ENCODE measurements around the gene DSCAML1.

Gene DSCAML1

DNA sequence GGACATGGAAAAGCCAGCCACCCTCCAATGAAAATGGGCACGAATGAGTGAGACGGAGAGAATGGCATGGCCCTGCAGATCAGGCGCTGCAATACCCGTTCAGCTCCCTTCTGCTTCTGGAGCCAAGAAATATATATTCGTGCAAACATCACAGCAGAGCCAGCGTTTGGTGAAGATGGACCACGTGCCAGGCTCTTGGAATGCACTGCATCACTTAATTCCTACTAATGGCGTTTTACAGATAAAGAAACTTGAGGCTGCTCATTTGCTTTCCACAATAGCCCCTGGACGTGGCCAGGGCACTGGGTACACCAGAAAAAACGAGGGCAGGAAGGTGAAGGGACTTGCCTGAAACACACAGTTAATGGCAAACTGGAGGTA is 29.2 kb upstream of the DSCAML1 start:
- DNase-seq (ENCODE audit: low read depth), result no peak
- TF ChIP-seq, protein P1, sequence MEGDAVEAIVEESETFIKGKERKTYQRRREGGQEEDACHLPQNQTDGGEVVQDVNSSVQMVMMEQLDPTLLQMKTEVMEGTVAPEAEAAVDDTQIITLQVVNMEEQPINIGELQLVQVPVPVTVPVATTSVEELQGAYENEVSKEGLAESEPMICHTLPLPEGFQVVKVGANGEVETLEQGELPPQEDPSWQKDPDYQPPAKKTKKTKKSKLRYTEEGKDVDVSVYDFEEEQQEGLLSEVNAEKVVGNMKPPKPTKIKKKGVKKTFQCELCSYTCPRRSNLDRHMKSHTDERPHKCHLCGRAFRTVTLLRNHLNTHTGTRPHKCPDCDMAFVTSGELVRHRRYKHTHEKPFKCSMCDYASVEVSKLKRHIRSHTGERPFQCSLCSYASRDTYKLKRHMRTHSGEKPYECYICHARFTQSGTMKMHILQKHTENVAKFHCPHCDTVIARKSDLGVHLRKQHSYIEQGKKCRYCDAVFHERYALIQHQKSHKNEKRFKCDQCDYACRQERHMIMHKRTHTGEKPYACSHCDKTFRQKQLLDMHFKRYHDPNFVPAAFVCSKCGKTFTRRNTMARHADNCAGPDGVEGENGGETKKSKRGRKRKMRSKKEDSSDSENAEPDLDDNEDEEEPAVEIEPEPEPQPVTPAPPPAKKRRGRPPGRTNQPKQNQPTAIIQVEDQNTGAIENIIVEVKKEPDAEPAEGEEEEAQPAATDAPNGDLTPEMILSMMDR (IDR thresholded peaks at IDR 0.05; ENCODE audit: control insufficient read depth, insufficient read depth, low read depth, low read length, missing control alignments), result no peak
- H3K4me3 ChIP-seq (ENCODE audit: control insufficient read depth, low read depth, low read length), result no peak overlapping the region

DNA sequence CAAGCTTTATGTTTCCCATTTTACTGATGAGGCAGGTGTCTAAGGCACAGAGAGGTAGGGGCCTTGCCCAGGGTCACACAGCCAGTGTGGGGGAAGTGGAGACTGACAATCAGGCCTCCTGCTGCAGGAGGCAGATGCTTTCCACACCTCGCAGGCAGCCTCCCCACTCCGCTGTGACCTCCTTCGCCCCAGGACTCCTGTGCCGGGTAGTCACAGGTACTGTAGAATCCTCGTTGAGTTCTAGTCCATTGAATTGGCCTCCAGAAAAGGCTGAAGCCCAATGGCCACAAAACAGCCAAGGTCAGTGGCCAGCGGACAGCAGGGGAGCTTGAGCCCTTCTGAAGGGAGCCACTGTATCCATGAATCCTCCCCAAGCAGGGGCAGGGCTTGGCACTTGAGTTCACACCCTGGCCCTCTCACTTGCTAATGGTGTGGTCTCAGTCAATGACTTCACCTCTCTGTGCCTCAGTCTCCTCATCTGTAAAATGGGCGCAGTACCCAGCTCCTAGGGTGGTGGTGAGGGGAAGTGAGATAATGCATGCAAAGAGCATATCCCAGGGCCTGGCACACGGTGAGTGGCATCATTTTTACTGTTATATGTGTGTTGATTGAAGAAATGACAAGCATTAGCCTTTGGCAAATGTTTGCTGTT is 28.6 kb upstream of the DSCAML1 start:
- TF ChIP-seq, protein P1 (IDR thresholded peaks at IDR 0.05; ENCODE audit: control insufficient read depth, insufficient read depth, low read depth, low read length, missing control alignments), result no peak
- no peak overlapping the region for H3K4me3 ChIP-seq (ENCODE audit: control insufficient read depth, low read depth, low read length)

DNA sequence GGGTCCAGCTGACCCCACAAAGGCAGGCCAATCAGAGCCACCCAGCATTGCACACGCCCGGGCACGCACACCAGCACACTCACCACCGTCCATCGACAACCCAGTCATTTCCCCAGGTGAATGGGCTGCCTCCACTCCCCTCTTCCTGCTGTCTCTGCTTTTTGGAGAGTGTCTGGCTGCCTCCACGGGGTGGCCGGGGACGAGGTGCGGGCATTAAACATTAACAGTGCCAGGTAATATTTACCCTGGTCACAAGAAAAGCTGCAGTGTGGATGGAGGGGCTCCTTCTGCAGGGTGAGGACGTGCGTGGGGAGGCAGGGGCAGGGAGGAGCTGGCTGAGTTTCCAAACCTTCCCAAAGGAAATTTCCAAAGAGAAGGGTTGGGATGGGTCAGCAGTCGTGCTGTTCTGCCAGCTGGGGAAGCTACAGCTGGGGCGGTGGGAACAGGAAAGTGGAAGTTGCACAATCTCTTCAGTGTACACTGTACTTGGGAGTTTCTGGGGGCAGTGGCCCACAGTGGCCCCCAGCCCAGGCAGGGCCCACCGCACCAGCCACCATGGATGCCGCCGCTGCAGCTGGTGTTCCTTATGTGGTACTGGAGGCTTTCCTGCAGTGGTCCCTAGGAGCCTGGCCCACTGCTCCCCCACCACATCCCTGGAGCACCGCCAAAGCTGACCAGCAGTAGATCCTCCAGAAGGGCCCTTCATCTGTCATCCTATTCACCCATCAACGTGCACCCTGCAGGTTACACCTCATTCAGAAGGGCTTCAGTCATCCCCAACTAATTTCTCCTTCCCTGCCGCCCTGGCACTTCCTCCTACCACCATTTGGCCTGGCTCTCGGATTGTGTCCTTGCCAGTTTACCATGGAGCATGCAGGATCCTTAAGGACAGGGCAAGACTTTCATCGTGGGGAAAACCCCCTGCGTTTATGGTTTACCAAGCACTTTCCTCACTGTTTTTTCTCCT is 27.8 kb upstream of the DSCAML1 start, which contains the start of gene FXYD2:
Gene FXYD2 (minus strand): TSS at position 174 of the 967 bp plus-strand sequence. CDS start 66 bp downstream, at position 108.
- H3K4me3 ChIP-seq (ENCODE audit: control insufficient read depth, low read depth, low read length), result no peak within 1 kb of the TSS
- no peak for DNase-seq (ENCODE audit: low read depth)
- TF ChIP-seq, protein P1 (IDR thresholded peaks at IDR 0.05; ENCODE audit: control insufficient read depth, insufficient read depth, low read depth, low read length, missing control alignments), result no peak

More for the DNA sequence above, 28.6 kb upstream of the DSCAML1 start:
- no peak for DNase-seq (ENCODE audit: low read depth)

DNA sequence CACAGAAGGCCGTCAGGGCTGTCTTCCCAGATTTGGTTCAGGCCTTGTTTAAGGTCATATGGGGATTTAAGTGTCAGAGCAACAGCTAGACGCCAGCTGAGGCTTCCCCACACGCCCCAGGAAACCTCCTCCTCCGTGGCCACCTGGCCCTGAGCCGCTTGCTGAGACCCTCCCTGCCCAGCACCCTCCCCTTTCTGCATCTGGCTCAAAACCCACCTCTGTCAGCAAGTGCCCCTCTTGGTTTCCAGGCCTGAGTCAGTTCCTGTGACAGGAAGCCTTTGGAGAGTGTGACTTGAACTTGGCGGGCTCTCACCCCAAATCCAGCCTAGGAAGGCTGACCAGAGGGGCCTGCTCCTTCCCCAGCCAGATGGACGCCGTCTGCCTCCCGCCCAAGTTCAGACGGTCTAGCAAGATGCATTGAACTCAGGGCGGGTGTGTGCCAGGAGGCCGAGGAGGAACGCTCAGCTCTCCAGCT is 27.0 kb upstream of the DSCAML1 start:
- no peak for DNase-seq (ENCODE audit: low read depth)
- TF ChIP-seq, protein P1 (IDR thresholded peaks at IDR 0.05; ENCODE audit: control insufficient read depth, insufficient read depth, low read depth, low read length, missing control alignments), result no peak
- no peak overlapping the region for H3K4me3 ChIP-seq (ENCODE audit: control insufficient read depth, low read depth, low read length)

DNA sequence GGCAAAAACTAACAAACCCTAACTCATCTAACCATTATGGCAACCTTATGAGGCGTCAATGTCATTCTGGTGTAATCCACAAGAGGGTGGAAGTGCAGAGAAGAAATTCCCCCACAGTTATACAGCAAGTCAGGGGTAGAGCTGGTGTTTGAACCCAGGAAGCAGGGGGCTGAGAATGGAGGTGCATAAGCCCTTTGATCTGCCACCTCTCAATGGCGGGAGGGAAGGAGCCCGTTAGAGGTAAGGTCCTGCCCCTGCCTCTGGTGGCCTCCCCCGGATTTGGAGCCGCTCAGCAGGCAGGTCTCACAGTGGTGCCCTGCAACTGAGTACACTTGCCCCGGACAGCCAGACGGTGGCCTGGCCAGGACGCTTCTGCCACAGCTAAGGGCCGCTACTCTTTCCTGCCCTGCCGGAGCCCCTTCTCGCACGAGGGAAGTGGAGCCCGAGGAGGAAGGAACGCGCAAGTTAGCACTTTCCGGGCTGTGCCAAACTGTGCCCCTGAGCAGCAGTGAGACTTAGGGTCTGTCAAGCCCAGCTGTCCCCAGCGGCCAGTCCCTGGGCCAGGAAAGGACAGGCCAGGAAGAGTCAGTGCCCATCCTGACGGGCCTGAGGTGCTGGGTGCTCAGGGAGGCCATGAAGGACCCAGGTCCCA is 26.4 kb upstream of the DSCAML1 start:
- TF ChIP-seq, protein P1 (IDR thresholded peaks at IDR 0.05; ENCODE audit: control insufficient read depth, insufficient read depth, low read depth, low read length, missing control alignments), result no peak
- DNase-seq (ENCODE audit: low read depth), result no peak
- H3K4me3 ChIP-seq (ENCODE audit: control insufficient read depth, low read depth, low read length), result no peak overlapping the region

Measured in AG09309 (cell line).